Eye (tissue), 1 donor: Measurements from ENCODE around the gene GFPT2.

Source experiments
- DNase-seq: peaks from one replicate; pipeline ENCODE4 v3.0.0-alpha.2; 2015

Gene GFPT2

DNA sequence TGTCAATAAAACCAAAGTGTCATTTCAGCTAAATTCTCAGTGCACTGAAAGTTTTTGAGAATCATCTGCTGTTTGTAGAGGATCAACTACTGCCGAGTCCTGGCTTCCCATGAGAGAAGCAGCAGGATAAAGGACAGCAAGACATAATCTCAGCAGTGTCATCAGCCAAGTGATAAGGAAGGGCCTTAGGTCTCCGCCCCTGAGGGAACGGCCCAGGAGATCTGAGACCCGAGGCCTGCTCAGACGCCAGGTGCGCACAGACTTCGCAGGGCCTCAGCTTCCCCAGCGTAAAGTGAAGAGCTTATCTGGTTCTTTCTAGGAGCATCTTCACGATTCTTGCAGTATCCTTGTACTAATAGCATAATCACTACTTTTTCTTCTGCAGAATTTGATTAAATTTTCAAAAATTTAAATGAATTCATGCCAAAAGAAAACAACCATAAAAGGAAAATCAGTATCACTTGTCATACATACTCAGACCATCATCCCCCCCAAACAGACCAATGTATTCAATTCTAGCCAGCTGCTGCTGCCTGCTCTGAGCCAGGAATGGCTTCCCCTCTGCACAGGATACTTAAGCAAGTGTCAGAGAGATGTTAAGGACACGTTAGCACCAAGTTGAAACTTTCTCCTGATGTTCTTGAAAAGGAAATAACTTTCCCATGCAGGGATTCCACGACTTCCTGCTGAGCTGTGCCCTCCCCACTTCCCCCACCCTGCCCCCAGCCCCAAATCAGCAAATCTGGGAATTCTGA is 2.2 kb downstream of the GFPT2 start:
- DNase-seq: no peak

DNA sequence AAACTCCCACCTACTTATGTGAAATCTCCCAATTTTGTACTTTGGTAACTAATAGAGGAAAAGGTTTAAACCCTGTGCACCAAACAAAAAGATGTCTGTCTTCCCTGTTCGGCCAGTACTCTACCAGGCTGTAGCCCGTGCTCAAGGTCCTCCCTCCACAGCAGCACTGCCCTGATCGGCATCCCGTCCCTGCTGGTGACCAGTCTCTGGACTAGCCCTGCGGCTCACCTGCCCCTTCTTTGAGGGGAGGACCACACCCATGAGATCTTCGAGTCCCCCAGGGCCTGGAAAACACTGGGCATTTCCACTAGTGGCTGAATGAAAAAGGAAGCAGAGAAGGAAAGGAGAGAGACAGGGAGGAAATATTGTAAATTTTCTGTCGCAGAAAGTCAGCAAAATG is 2.8 kb downstream of the GFPT2 start:
- no peak for DNase-seq

DNA sequence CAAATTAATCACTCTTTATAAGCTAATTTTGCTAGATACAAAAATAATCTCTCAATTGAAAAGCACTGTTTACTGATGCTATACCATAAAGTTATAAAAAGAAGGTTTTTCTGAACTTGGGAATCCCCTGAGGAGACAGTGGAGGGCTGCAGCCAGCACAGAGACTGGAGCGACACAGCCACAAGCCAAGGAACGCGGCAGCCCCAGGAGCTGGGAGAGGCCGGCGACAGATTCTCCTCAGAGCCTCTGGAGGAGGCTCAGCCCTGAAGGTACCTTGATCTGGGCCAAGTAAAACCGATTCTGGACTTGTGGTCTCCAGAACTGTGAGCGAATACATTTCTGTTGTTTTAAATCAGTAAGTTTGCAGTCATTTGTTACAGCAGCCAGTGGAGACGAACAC is 3.7 kb downstream of the GFPT2 start:
- DNase-seq: no peak

DNA sequence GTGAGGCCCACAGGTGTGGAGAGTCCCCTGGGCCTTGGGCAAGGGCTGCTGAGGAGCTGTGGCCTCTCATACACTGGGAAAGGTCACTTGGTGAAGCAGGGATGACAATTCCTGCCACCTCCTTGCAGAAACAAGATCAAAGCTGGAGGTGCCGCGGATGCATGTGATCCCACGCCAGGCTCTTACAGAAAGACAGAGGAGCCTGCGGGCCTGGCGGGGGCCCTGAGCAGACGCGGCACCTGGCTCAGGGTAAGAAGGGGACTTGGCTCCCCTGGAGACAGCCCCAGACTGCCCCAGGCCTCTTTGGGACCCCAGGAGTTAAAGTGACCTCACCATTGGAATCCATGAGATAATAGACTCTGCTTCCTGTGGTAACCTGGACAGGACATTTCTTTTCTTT is 4.8 kb downstream of the GFPT2 start:
- no peak for DNase-seq

DNA sequence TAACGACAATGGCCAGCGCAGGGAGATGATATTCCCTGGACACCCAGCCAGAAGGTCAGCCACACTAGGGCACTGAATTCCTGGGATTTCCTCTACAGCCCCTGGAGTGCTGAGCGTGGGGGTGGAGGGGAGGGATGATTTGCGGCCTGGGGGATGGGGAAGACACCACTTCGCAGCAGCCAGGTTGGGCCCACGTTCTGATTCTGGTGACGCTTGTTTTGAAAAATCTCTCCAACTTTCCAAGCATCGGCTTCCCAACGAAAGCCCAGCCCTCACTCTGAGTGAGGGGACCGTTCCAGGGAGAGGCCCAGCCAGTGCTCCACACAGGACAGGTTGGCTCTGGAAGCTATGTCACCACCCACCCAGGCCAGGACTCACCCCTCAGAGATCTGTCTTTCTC is 5.4 kb downstream of the GFPT2 start:
- no peak for DNase-seq

DNA sequence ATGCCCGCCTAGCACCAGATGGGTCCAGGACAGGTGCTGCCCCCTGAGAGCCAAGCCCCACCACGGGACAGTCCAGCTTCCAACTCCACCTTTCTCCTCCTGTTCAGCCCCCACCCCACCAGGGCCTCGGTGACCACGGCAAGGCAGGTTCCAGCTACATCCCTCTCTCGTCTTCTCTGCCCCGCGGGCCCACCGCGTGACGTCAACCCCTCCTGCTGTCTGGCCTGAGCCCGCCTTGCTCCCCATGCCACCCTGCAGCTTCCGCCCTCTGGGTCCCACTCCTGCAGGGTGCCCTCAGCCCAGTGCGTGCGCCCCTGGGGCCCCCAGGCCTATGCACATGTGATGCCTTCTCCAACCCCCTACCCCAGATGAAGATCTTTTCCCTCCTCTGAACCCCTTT is 6.8 kb downstream of the GFPT2 start:
- no peak for DNase-seq

DNA sequence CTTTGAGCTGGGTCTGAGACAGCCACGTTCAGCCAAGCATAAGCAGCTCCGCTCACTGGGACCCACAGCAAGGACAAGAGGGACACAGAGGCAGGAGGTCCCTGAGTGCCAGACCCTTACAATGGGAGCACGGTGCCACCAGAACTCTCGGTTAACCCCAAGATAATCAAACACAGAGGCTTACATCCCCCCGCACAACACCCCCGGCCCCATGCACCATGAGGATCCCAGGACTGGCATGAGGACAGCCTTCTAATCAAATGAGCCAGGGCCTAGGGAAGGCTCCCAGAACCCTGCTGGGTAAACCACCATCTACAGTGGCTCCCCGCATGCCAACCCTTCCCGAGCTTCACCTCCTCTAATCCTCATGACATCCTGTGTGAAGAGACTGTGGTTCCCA is 7.4 kb downstream of the GFPT2 start:
- DNase-seq: no peak

DNA sequence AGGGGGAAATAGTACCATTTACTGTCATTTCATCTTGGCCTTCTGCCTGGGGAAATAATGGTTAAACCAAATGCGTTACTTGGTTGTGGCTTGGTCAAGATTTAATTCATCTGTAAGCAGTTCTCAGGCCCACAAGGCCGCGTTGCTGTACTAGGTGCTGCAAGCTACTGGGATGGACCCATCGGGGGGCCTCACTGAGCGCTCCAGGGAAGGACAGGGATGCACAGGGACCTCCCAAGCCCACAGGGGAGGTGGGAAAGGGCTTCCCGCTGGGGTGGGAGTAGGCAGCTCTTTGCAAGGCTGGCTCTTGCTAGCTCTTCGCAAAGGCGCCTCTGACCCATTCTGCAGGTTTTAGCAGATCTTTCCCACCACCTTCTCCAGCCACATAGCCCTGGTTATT is 8.0 kb downstream of the GFPT2 start:
- no peak for DNase-seq

DNA sequence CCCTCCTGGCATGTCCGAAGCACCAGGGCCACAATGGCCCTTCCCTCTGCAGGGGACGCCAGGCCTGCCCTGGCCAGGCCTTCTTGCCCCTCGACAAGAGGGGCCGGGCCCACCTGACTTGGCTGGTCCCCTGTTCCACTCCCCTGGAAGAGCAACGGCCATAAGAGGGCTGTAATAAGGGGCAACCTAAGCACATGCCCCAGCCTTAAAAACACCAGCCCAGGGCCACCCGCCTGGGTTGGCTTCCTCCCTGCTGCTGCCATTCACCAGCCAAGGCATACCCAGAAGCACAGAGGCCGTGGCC is 8.5 kb downstream of the GFPT2 start:
- DNase-seq: no peak

DNA sequence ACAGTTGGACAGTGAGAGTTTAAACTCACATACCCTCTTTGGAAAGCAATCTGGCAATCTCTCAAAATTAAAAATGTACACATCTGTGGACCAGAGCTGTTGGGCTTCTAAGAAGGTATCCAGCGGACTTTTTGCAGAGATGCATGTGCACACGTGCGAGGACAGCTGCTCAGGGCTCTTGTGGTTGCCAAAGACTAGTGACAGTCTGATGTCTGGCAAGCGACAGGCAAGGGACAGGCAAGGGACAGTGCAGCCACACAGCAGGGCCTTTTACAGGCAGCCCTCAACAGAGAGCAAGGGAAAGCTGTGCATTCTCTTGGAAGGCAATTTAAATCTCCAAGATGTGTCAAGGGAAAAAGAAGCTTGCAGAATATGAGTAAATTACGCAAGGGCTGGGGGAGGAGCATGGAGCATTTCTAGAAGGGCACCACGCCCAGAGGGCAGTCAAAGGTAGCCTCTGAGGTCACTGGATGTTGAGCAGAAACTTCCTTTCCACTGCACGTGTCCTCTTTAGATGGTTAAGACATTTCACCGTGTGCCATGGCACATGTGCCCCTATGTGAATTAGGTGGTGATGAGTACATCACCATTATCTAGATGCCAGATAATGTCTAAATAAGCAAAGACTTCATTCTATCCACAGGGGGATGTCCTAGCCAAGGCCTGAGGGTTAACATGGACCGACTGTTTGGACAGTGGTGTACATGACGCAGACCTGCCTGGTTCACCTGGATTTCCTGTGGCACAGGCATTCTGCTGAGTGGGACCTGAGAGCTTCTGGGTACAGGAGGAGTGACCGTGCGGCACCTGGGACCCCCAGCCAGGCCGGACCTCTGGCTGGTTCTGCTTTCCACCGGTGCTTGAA is 9.1 kb downstream of the GFPT2 start:
- DNase-seq: no peak

DNA sequence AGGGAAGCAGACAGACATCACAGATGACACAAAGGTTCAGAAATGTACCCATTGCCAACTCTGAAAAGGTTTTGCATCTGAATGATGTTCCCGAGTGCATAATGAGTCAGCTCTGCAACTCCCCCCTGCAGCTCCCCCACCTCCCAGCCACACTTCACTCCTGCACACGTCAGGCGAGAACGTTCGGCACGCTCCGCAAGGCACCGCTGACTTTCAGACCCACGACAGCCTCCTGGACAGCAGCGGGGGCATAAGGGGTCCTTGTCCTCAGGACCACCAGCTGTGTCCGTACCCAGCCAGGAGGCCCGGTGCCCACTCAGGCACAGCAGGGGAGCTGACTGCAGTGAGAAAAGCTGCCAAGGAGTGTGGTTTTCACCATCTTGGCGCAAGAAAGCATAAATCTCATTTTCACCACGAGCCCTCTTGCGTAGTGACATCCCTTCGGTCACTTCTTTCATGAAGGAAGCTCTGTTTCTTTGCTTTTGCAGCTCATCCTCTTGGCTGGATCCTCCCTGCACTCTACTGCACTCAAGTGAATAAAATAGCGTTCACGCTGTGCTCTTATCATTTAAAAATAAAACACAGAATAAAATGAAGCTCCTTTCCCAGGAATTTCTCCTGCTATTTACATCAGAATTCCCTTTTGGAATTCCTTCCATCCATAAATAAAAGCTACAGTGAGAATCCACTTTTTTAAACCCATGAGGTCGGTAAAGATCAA is 9.9 kb downstream of the GFPT2 start:
- peak; percentile 56 for DNase-seq

DNA sequence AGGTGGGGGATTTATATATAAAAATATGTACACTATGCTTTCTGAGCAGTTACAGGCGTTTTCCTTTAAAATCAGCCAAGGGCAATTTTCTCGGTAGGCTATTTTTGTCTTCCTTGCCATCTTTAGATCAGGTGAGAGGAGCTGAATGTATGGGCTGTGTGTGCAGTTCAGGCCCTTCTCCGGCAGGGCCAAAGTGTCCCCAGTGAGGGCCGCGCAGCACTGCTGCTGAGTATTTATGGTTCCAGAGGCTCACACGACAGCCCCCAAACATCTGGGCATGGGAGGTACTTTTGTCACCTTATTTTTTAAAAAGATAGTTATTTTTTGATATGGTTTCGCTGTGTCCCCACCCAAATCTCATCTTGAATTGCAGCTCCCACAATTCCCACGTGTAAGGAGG is 11.5 kb downstream of the GFPT2 start:
- DNase-seq: no peak

DNA sequence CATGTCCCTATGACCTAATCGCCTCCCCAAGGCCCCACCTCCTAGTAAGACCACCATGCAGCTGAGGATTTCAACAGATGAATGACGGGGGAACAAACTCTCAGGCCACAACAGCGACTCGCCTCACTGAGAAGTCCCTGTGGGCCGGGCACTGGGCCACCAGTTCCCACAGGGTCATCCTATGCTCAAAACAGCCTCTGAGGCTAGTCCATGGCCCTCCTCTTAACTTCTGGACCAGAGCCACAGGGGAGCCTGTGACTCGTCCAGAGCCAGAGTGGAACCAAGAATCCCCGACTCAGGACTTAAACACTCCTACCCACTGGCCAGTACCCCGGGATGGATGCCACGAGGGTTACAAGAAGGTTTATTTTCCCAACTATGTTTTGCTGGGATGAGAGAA is 12.3 kb downstream of the GFPT2 start:
- no peak for DNase-seq

DNA sequence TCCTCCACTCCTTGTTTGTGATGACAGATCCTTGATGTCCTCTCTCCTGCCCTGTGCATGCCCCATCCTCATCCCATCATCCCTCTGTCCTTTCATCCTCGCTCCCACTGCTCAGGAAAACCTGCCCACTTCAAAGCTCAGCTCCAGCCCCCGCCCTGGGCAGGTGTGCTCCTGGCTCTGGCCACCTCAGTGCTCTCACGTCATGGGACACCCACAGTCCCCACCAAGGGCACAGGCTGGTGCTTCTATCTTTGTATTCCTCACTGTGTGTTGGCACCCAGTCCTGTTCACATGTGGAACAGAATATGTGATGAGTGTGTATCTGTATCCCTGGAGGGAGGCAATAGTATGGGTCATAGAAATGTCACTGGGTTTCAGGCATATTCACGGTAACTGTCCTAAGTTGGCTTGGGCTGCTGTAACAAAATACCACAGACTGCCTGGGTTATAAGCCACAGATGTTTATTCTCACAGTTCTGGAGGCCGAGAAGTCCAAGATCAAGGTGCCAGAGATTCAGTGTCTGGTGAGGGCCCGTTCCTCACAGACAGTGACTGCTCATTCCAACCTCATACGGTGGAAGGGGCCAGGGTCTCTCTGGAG is 13.5 kb downstream of the GFPT2 start:
- DNase-seq: no peak

DNA sequence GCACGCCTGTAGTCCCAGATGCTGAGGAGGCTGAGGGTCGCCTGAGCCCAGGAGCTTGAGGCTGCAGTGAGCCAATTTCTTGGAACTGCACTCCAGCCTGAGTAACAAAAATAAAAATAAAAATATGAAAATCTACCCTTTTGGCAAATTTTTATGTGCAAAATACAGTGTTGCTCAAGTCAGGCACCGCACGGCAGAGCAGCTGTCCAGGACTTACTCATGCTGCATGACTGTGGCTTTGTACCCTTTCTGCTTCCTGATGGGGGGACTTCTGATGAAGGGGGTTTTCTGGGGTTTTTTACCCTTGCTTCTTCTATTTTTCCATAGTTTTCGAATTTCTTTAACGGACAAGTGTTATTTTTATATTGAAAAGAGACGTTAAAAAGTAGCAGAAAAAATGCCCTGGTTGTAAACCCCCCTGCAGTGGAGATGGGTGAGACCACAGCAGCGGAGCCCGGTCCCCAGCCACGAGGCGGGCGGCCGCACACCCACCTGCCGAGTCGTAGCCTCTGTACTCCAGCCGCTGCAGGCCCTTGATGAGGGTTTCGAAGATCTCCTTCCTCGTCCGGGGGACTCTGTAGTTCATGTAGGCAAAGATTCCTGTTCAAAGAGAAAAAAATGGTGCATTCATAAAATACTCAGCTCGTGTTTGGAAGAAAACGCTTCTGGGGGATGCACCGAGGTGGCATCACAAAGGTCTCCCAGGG is 15.0 kb downstream of the GFPT2 start:
- DNase-seq: no peak

DNA sequence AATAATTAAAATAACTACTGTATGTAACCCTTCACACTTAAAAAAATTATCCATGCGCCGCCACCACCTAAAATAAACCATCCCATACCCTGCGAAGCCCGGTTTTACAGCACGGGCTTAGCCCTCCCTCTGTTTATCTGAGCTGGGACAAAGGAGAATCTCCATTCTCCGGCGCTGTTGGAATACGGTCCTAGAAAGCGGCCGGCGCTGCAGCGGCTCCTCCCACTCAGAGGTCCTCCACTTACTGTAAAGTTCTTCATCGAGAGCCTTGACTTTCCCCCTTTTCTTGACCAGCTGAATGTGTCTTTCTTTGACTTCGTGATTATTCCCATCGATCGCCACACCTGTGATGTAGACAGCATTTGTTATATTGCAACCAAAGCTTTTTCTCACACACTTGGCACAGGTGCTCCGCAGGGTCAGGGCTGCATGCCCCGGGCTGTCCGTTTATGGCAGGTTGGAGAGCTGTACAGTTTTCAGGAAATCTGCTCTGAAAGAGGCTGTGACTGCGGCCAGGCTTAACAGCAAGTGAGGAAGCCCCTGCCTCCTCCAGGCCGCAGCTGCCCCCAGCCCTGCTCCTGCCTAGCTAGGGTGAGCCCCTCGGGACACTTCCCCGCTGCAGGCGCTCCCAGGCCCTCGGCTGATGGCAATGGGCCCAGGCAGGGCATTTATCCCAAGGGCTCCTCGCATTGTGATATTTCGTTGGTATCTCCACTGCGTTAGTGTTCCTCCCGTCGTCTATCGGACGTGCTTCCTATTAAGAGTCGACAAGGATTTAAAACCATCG is 16.7 kb downstream of the GFPT2 start:
- no peak for DNase-seq

DNA sequence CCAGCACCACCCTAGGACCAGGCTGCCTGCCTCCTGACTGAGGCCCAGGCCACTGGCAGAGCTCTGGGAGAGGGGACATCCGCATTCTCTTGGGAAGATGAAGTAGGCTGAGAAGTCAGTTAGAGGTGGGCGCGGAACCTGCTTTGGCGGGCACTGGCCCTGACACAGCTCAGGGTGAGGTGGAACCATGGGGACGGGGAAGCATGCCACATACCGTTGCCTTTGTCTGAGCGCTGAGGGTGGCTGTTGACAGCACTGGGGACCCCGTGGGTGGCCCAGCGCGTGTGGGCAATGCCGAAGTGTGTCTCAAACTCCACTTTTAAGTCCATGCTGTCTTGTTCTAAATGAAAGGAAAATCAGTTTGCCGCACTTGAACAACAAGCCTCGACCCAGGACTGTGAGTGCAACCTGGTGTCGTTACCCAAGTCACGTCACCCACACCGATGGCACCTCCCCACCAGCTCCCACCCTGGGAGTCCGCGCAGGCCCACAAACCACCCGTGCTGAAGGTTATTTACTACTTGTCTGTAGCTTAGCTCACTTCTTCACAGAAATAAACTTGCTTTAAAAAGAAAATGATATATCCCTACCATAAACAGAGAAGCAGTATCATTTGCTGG is 17.4 kb downstream of the GFPT2 start:
- no peak for DNase-seq

DNA sequence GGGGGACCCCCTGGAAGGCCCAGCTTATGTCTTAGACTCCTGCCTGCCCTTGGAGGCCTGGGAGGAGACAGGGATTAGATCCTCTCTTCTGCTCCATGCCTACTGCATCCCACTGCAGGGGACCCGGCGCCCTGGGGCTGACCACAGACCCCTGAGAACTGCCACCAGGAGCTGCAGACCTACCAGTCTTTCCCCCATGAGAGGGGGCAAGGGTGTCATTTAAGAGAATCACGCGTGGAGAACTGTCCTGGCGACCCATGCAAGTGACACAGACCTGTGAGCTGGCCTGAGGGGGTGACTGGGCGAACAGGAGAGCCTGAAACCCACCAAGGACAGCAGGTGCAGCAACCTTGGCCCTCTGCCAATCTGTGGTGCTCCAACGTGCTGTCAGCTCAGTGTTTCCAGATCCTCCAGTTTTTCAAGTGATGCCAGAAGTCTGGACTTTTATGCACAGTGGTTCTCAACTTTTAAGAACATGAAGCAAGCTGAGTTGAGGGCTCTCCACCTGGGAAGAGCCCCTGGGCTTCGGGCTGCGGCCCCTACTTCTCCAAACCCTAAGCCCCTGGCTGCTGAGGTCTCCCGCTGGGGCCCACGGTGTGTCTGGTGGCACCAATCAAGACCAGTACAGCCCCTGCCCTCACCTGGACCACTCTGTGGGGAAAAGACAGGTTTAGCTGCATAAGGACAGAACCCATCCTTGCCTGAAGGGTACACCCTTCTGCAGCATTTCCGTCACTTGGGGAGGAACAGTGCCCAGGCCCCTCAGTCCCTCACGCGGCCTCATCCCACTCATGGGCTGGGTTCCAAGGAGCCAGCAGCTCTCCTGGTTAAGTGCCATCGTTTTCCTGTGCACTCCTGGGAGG is 18.2 kb downstream of the GFPT2 start:
- no peak for DNase-seq

DNA sequence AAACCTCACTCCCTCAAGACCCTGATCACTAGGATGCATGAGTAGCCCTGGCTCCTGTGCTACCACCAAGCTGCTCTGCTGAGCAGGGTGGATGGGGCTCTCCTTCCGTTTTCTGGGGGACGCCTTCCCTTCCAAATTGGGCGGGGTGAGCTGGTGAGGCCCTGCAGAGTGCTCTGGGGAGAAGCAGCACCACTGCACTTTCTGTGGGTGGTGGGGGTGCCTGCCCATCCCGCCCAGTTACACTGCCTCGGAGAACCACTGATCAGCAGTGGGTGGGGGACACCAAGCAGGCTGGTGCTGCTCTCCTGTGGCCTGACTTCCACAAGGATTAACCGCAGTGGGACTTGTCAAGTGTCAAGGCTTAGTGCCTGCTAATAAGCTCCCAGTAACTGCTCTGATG is 19.0 kb downstream of the GFPT2 start:
- no peak for DNase-seq

DNA sequence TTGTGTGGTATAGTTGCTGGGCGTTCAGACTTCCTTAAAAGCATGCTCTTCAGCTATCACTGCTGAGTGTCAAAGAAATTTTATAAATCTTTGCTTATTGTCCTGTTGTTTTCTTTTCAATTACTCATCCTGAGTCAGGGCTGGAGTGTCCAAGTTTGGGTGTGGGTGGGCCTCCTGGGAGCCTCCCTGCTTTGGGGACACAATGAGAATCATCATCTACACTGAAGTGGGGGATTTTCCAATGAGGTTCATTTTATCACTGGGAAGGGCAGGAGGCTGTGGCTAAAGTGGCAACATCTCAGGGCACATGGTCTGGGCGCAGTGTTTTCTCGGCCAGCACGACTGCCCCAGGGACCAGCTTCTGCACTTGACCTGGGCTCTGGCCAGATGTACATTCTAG is 19.5 kb downstream of the GFPT2 start:
- no peak for DNase-seq

DNA sequence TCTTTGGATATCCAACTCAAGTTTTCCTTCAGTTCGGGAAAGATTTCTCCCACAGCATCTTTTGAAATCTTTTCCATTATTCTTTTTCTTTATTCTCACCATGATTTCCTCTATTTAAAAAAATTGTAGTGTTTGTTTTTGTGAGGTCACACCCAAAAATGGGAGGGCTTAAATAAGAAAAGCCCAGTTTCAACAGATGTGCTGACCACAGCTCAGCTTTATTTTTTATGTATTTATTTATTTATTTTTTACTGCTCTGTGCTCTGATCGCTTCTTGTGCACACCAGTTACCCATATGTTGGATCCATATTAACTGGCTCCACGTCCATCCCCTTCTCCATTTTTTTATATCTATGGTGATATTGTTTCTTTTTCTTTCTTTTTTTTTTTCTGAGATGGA is 20.3 kb downstream of the GFPT2 start:
- DNase-seq: no peak
